Measurements from ENCODE around the gene TAF15. TPM values are rescaled to one million over a fixed set of nuclear protein-coding genes. Genes with fewer than 3 reads are reported as not detected.

Gene TAF15
- total RNA-seq, 2 experiments from 2014 or later, result 316 to 330 TPM

DNA sequence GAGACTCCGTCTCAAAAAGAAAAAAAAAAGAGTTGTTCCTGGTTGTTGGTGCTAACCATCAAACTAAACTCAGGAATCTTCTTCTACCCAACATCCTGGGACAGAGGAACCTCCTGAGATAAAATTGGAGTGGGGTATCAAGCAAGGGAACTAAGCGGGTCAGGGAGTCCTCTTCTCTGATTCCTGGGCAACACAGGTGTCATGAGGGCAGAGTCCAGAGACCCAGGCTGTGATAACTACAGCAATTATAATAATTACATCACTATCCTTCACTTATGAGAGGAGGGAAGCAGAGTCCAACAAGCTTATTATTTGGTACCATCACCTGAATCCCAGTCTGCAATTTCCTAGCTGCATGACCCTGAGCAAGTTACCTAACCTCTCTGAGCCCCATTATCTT is 40.5 kb upstream of the TAF15 start:
- no peaks in the 10 kb centered on the region for H3K27me3 Mint-ChIP-seq
- CTCF ChIA-PET, result interaction anchor here (0.7 kb wide), 1 partner anchor 955 kb away, joined by 3 read pairs; no protein-coding TSS in a partner anchor
- POLR2A ChIA-PET, result no interaction called here

GRCh38 chr17:35769895-35770486 is 39.3 kb upstream of the TAF15 start:
- ATAC-seq, result no peak
- DNase-seq, result no peak
- no peaks in the 10 kb centered on the region for H3K27me3 Mint-ChIP-seq
- H3K4me1 Mint-ChIP-seq, result peaks cover 3% of the 10 kb centered on the region
- H3K36me3 Mint-ChIP-seq (ENCODE audit: low read depth), result no peaks in the 10 kb centered on the region
- no peaks in the 10 kb centered on the region for H3K9me3 Mint-ChIP-seq (ENCODE audit: low read depth)
- no peak overlapping the region for H3K4me3 Mint-ChIP-seq
- intact Hi-C loops (cut with DNase I, micrococcal nuclease), result no loop called here
- ChIA-PET CTCF (interaction anchor here (1.4 to 1.9 kb wide), 3 partner anchors 10 to 34 kb away, joined by 5 to 8 read pairs (median 6); no protein-coding TSS in a partner anchor), POLR2A (interaction anchor here (0.7 kb wide), 1 partner anchor 32 kb away, joined by 3 read pairs; no protein-coding TSS in a partner anchor)
- no peak overlapping the region for H3K27ac Mint-ChIP-seq

More for the DNA sequence above, 40.5 kb upstream of the TAF15 start:
- no peaks in the 10 kb centered on the region for H3K9me3 Mint-ChIP-seq (ENCODE audit: low read depth)
- intact Hi-C loops (cut with DNase I, micrococcal nuclease), result no loop called here
- DNase-seq (no peak), ATAC-seq (no peak)
- no peak overlapping the region for H3K27ac Mint-ChIP-seq
- H3K4me1 Mint-ChIP-seq, result peaks cover 9% of the 10 kb centered on the region
- H3K36me3 Mint-ChIP-seq (ENCODE audit: low read depth), result no peaks in the 10 kb centered on the region
- no peak overlapping the region for H3K4me3 Mint-ChIP-seq

DNA sequence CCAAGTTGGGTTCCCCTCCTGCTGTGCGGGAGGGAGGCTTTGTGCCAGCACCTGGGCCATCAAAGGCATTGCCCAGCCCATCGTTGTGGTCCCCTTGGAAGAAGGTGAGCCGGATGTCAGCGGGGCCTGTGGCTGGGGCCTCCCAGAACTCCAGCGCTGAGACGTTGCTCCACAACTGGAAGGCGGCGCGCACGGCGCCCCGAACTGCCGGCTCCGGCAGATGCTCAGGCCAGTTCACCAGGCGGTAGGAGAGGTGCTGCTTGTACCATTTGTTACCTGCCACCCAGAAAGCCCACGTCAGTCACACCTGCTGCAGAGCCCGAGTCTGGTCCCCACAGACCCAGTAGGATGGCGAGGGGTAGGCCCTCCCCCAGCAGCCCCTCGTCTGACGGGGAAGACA is 36.2 kb upstream of the TAF15 start:
- no peaks in the 10 kb centered on the region for H3K4me1 Mint-ChIP-seq
- H3K9me3 Mint-ChIP-seq (ENCODE audit: low read depth), result no peaks in the 10 kb centered on the region
- intact Hi-C loops (cut with DNase I, micrococcal nuclease), result no loop called here
- no peak overlapping the region for H3K27ac Mint-ChIP-seq
- no peak overlapping the region for H3K4me3 Mint-ChIP-seq
- ATAC-seq (no peak), DNase-seq (no peak)
- peaks cover 3% of the 10 kb centered on the region for H3K27me3 Mint-ChIP-seq
- ChIA-PET POLR2A (no interaction called here), CTCF (interaction anchor here (1.4 to 1.6 kb wide), 2 partner anchors 9 to 15 kb away, joined by 4 to 7 read pairs; no protein-coding TSS in a partner anchor)
- H3K36me3 Mint-ChIP-seq (ENCODE audit: low read depth), result no peaks in the 10 kb centered on the region

GRCh38 chr17:35773679-35774425 is 35.4 kb upstream of the TAF15 start:
- no peak for ATAC-seq
- ChIA-PET POLR2A (interaction anchor here (0.6 kb wide), 1 partner anchor 20 kb away, joined by 3 read pairs; no protein-coding TSS in a partner anchor), CTCF (interaction anchor here (1.6 kb wide), 1 partner anchor 10 kb away, joined by 7 read pairs; no protein-coding TSS in a partner anchor)
- no peak for DNase-seq
- H3K36me3 Mint-ChIP-seq (ENCODE audit: low read depth), result no peaks in the 10 kb centered on the region
- peaks cover 3% of the 10 kb centered on the region for H3K27me3 Mint-ChIP-seq
- intact Hi-C loops (cut with DNase I, micrococcal nuclease), result no loop called here
- H3K4me1 Mint-ChIP-seq, result no peaks in the 10 kb centered on the region
- no peak overlapping the region for H3K4me3 Mint-ChIP-seq
- no peak overlapping the region for H3K27ac Mint-ChIP-seq
- no peaks in the 10 kb centered on the region for H3K9me3 Mint-ChIP-seq (ENCODE audit: low read depth)

DNA sequence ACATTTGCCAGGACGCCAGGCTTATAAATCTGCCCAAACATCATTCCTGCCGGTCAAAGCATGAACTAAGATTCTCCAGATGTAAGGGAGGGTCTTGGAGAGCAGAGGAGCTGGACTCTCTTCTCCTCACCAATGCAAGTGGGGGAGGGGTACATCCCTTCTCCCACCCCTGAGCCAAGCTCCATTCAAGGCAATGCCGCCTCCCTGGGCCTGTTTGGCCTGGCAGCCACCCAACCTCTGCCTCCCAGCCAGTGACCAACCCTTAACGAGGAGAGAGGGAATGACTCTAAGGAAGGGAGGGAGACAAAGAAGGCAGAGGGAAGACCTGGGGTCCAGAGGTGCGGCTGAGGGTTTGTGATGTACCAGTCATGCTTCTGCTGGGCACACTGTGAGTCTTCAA is 34.8 kb upstream of the TAF15 start:
- Mint-ChIP-seq H3K4me3 (no peak overlapping the region), H3K9me3 (ENCODE audit: low read depth) (no peaks in the 10 kb centered on the region), H3K4me1 (no peaks in the 10 kb centered on the region), H3K27ac (no peak overlapping the region), H3K36me3 (ENCODE audit: low read depth) (no peaks in the 10 kb centered on the region), H3K27me3 (peaks cover 3% of the 10 kb centered on the region)
- DNase-seq, result no peak
- no peak for ATAC-seq
- ChIA-PET CTCF (interaction anchor here (1.1 to 4.7 kb wide), 3 partner anchors 10 to 14 kb away, joined by 3 to 18 read pairs (median 7); no protein-coding TSS in a partner anchor), POLR2A (interaction anchor here (0.6 kb wide), 1 partner anchor 20 kb away, joined by 3 read pairs; no protein-coding TSS in a partner anchor)
- intact Hi-C loops (cut with DNase I, micrococcal nuclease), result no loop called here

GRCh38 chr17:35775039-35775438 is 34.2 kb upstream of the TAF15 start:
- ChIA-PET CTCF (interaction anchor here (0.6 to 4.7 kb wide), 5 partner anchors 8 to 110 kb away, joined by 3 to 18 read pairs (median 3); no protein-coding TSS in a partner anchor), POLR2A (no interaction called here)
- DNase-seq, result no peak
- intact Hi-C loops (cut with DNase I, micrococcal nuclease), result no loop called here
- H3K36me3 Mint-ChIP-seq (ENCODE audit: low read depth), result no peaks in the 10 kb centered on the region
- ATAC-seq, result no peak
- H3K27me3 Mint-ChIP-seq, result peaks cover 3% of the 10 kb centered on the region
- H3K4me3 Mint-ChIP-seq, result no peak overlapping the region
- no peaks in the 10 kb centered on the region for H3K4me1 Mint-ChIP-seq
- H3K27ac Mint-ChIP-seq, result no peak overlapping the region
- H3K9me3 Mint-ChIP-seq (ENCODE audit: low read depth), result no peaks in the 10 kb centered on the region

- H3K4me1 Mint-ChIP-seq, result no peaks in the 10 kb centered on the region
- H3K27me3 Mint-ChIP-seq, result peaks cover 3% of the 10 kb centered on the region
- POLR2A ChIA-PET, result no interaction called here
- H3K27ac Mint-ChIP-seq, result no peak overlapping the region
- DNase-seq, result no peak
- no peaks in the 10 kb centered on the region for H3K36me3 Mint-ChIP-seq (ENCODE audit: low read depth)
- no peaks in the 10 kb centered on the region for H3K9me3 Mint-ChIP-seq (ENCODE audit: low read depth)
- no peak for ATAC-seq
- intact Hi-C loops (cut with DNase I, micrococcal nuclease), result no loop called here
- H3K4me3 Mint-ChIP-seq, result no peak overlapping the region
- CTCF ChIA-PET, result interaction anchor here (0.6 to 4.7 kb wide), 5 partner anchors 8 to 110 kb away, joined by 3 to 18 read pairs (median 3); no protein-coding TSS in a partner anchor
These were observed 33.7 kb upstream of the TAF15 start for GRCh38 chr17:35775583-35775982.

DNA sequence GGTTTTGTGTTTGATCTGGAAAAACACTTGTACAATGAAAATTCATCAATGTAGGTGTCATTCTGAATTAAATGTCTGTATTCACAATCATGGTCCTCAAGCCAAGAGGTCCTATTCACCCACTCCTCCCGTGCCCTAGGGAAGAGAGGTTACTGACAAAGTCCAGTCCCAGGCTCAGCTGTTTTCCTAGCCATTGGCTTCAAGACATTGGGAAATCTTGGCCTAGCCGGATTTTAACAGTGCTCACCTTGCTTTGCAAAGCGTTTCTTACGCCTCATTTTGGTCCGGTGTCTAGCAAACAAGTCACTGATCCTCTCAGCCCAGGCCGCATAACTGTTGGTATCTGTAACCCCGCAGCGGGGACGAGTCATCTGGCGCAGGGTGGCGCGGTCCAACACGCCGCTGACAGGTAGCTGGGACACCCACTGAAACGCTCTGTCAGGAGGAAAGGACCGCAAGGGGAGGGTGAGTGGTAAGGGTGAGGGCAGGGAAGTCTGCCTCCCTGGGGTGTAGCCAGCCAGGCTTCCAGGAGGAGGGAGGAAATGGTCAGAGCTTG is 30.6 kb upstream of the TAF15 start:
- Mint-ChIP-seq H3K27me3 (peaks cover 3% of the 10 kb centered on the region), H3K27ac (no peak overlapping the region), H3K4me1 (no peaks in the 10 kb centered on the region), H3K9me3 (ENCODE audit: low read depth) (no peaks in the 10 kb centered on the region), H3K36me3 (ENCODE audit: low read depth) (no peaks in the 10 kb centered on the region), H3K4me3 (no peak overlapping the region)
- CTCF ChIA-PET, result interaction anchor here (4.7 kb wide), 1 partner anchor 15 kb away, joined by 18 read pairs; no protein-coding TSS in a partner anchor
- ATAC-seq (no peak), DNase-seq (no peak)
- intact Hi-C loops (cut with DNase I, micrococcal nuclease), result no loop called here
- POLR2A ChIA-PET, result no interaction called here

DNA sequence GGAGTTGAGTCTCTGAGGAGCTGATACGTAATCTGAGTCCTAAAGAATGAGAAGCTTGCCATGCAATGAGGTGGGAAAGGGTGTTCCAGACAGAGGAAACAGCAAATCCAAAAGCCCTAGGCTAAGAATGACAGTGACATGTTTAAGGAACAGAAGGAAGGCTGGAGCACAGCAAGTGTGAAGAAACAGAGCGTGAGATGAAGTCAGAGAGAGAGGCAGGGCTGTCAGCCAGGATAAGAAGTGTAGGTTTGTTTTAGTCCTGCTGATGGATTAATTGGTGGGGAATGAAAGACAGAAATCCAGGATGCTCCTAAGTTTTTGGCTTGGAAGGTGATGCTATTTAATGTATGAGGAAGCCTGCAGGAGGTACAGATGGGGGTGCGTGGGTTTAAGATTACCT is 28.3 kb upstream of the TAF15 start:
- ATAC-seq, result no peak
- Mint-ChIP-seq H3K9me3 (ENCODE audit: low read depth) (no peaks in the 10 kb centered on the region), H3K4me1 (no peaks in the 10 kb centered on the region), H3K36me3 (ENCODE audit: low read depth) (no peaks in the 10 kb centered on the region), H3K27me3 (peaks cover 3% of the 10 kb centered on the region), H3K4me3 (no peak overlapping the region), H3K27ac (no peak overlapping the region)
- intact Hi-C loops (cut with DNase I, micrococcal nuclease), result no loop called here
- DNase-seq, result no peak
- ChIA-PET POLR2A (no interaction called here), CTCF (interaction anchor here (0.6 to 2.7 kb wide), 5 partner anchors 11 to 34 kb away, joined by 3 to 14 read pairs (median 5); no protein-coding TSS in a partner anchor)

- intact Hi-C loops (cut with DNase I, micrococcal nuclease), result no loop called here
- Mint-ChIP-seq H3K9me3 (ENCODE audit: low read depth) (no peaks in the 10 kb centered on the region), H3K4me1 (peaks cover 17% of the 10 kb centered on the region), H3K4me3 (no peak overlapping the region), H3K36me3 (ENCODE audit: low read depth) (no peaks in the 10 kb centered on the region), H3K27me3 (no peaks in the 10 kb centered on the region), H3K27ac (no peak overlapping the region)
- no peak for DNase-seq
- no peak for ATAC-seq
- ChIA-PET POLR2A (interaction anchor here (0.5 kb wide), 1 partner anchor 588 kb away, joined by 5 read pairs; no protein-coding TSS in a partner anchor), CTCF (no interaction called here)
These were observed 24.4 kb upstream of the TAF15 start for GRCh38 chr17:35784895-35785294.

DNA sequence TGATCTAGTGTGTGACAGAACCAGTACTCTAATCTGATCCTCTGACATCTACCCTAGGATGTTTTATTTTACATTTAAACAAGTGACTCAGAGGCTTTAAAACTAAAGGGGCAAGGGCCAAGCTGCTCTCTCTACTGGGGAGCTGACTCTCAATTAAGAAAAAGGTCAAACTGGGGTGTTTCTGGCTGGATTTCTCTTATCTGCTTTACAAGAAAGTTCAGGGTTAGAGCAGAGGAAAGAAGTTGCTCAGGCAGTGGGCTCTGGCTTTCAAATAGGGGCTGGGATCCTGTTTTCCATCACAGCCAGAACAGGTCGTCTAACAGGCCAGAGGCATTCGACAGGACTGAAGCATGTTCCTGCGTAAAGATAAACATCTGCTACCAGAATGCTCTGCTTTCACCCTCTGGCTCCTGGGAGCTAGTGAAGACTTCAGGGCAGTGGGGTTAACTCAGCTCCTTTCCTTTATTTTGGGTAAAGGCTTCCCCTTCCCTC is 22.3 kb upstream of the TAF15 start:
- POLR2A ChIA-PET, result no interaction called here
- ATAC-seq, result no peak
- Mint-ChIP-seq H3K36me3 (ENCODE audit: low read depth) (no peaks in the 10 kb centered on the region), H3K27ac (no peak overlapping the region), H3K4me3 (no peak overlapping the region), H3K9me3 (ENCODE audit: low read depth) (no peaks in the 10 kb centered on the region), H3K4me1 (peaks cover 17% of the 10 kb centered on the region), H3K27me3 (peaks cover under 1% of the 10 kb centered on the region)
- DNase-seq, result no peak
- CTCF ChIA-PET, result interaction anchor here (0.5 to 1.3 kb wide), 6 partner anchors 11 to 43 kb away, joined by 3 read pairs; no protein-coding TSS in a partner anchor
- intact Hi-C loops (cut with DNase I, micrococcal nuclease), result loop anchor here in 1 of 2 experiments (2.0 kb wide), 1 partner anchor 20 kb away; no protein-coding TSS in a partner anchor
